HepG2 (cell line): ENCODE results near the gene PPM1F. TPM values are rescaled to one million over a fixed set of nuclear protein-coding genes. Genes with fewer than 3 reads are reported as not detected.

Experiments used
- ATAC-seq: fragments of 200-7000 bp; cut with Tn5 transposase; 3 replicates; pipeline ENCODE4 v1.9.1; 2020; ENCODE audit warnings: mild to moderate bottlenecking, moderate library complexity
- BruUV-seq: library from RNA; stranded (reverse); fragments of 400-500 nt; replicated peaks from 2 replicates; lab custom pipeline; 2021; lab: Mats Ljungman, UMichigan
- CTCF ChIA-PET: fragments of 300-600 bp; formaldehyde crosslinking; extraction: SDS; loops from one replicate; lab custom pipeline; 2021; ENCODE audit warnings: low total read pairs, inconsistent platforms, low intra/inter-chr PET ratio; lab: Yijun Ruan, JAX
- POLR2A ChIA-PET: fragments of 350-600 bp; sonication (Branson Sonifier 250); formaldehyde crosslinking; loops from one replicate; lab custom pipeline; 2020; ENCODE audit warnings: antibody characterized with exemption, inconsistent platforms; lab: Yijun Ruan, JAX
- DNase-seq: peaks from one replicate; pipeline ENCODE4 v3.0.0-alpha.2; 2015; ENCODE audit warnings: low spot score
- FAIRE-seq: peaks from 3 replicates; lab custom pipeline; 2011; peaks lifted over from hg19 to GRCh38; lab: Jason Lieb, UNC
- H2AFZ ChIP-seq: one replicate; pipeline ENCODE4 v1.6.1; 2011; ENCODE audit warnings: low read length, inconsistent platforms
- H3K27ac ChIP-seq: fragments of 300-600 bp; 3 replicates; pipeline ENCODE4 v1.8.0; 2011; ENCODE audit warnings: mixed run types, mild to moderate bottlenecking, mixed read lengths, low read length, inconsistent platforms; ENCODE audit not compliant: insufficient read depth; ENCODE audit errors: extremely low read length
- H3K27me3 ChIP-seq, 2 experiments: fragments of 200-600 bp in 1 of 2; 2 replicates in 1 of 2; 3 replicates in 1 of 2; pipeline versions ENCODE4 v1.6.0 to v1.8.0; 2011; ENCODE audit warnings: low read length in 2 of 2, mild to moderate bottlenecking in 2 of 2, moderate library complexity in 2 of 2, inconsistent platforms in 1 of 2; ENCODE audit not compliant: insufficient read depth in 2 of 2, control insufficient read depth in 1 of 2
- H3K36me3 ChIP-seq, 2 experiments: fragments of 200-600 bp in 1 of 2; replicated peaks in 1 of 2; 2 replicates in 1 of 2; 3 replicates in 1 of 2; pipeline versions ENCODE4 v1.5.1 to v1.8.0; 2011; ENCODE audit warnings: low read length in 2 of 2, inconsistent platforms in 1 of 2; ENCODE audit not compliant: insufficient read depth in 2 of 2, control insufficient read depth in 1 of 2
- H3K4me1 ChIP-seq: 2 replicates; pipeline ENCODE4 v1.5.1; 2012; ENCODE audit warnings: low read length, inconsistent platforms; ENCODE audit not compliant: insufficient read depth
- H3K4me2 ChIP-seq: 2 replicates; pipeline ENCODE4 v1.6.0; 2011; ENCODE audit warnings: low read depth, low read length, inconsistent platforms
- H3K4me3 ChIP-seq, 3 experiments: fragments of 200-600 bp in 1 of 3; sonication (generic), shearing (Covaris generic) in 1 of 3; replicated peaks in 1 of 3; 2 replicates each; pipeline ENCODE4 v1.5.1; 2011 to 2016; ENCODE audit warnings: low read length in 3 of 3, inconsistent platforms in 2 of 3, low read depth in 2 of 3, mild to moderate bottlenecking in 2 of 3, control low read depth in 1 of 3, mixed read lengths in 1 of 3; ENCODE audit not compliant: insufficient read depth in 1 of 3
- H3K79me2 ChIP-seq: one replicate; pipeline ENCODE4 v1.6.1; 2011; ENCODE audit warnings: low read length, inconsistent platforms; ENCODE audit not compliant: insufficient read depth
- H3K9ac ChIP-seq: 2 replicates; pipeline ENCODE4 v1.6.0; 2011; ENCODE audit warnings: mild to moderate bottlenecking, low read depth, low read length, inconsistent platforms; ENCODE audit not compliant: insufficient read depth
- H3K9me3 ChIP-seq: 2 replicates; pipeline ENCODE4 v1.5.1; 2012; ENCODE audit warnings: mild to moderate bottlenecking, low read length
- H4K20me1 ChIP-seq: 2 replicates; pipeline ENCODE4 v1.6.0; 2011; ENCODE audit warnings: inconsistent platforms, mild to moderate bottlenecking, low read length, moderate library complexity; ENCODE audit not compliant: insufficient read depth
- DRAP1 ChIP-seq: IDR thresholded peaks from 2 replicates; pipeline ENCODE4 v1.6.1; 2016; ENCODE audit warnings: missing genetic modification reagents, missing compliant biosample characterization
- EEA1 ChIP-seq: sonication (generic); formaldehyde crosslinking; IDR thresholded peaks from 2 replicates; pipeline ENCODE4 v1.5.1; 2020; ENCODE audit warnings: mild to moderate bottlenecking, missing genetic modification reagents, borderline replicate concordance
- FOXA3 ChIP-seq: IDR thresholded peaks from 2 replicates; pipeline ENCODE4 v1.6.1; 2016; ENCODE audit warnings: missing genetic modification reagents, missing compliant biosample characterization
- FUBP1 ChIP-seq: sonication (generic); formaldehyde crosslinking; IDR thresholded peaks from 2 replicates; pipeline ENCODE4 v1.5.1; 2020; ENCODE audit warnings: missing genetic modification reagents, mild to moderate bottlenecking, borderline replicate concordance
- KDM2A ChIP-seq: sonication (generic); formaldehyde crosslinking; IDR thresholded peaks from 2 replicates; pipeline ENCODE4 v1.4.0; 2020; ENCODE audit warnings: low read depth, missing genetic modification reagents, borderline replicate concordance
- KDM3A ChIP-seq: IDR thresholded peaks from 2 replicates; pipeline ENCODE4 v1.6.1; 2018; ENCODE audit warnings: low read depth, missing compliant biosample characterization
- KMT2A ChIP-seq: sonication (generic); formaldehyde crosslinking; IDR thresholded peaks from 2 replicates; pipeline ENCODE4 v1.4.0; 2020; ENCODE audit warnings: missing genetic modification reagents
- MAF1 ChIP-seq: sonication (generic); formaldehyde crosslinking; IDR thresholded peaks from 2 replicates; pipeline ENCODE4 v1.5.0; 2020; ENCODE audit warnings: missing genetic modification reagents, borderline replicate concordance
- PHF20 ChIP-seq: sonication (generic); formaldehyde crosslinking; IDR thresholded peaks from 2 replicates; pipeline ENCODE4 v1.5.0; 2020; ENCODE audit warnings: mild to moderate bottlenecking, missing genetic modification reagents
- RFX5 ChIP-seq: IDR thresholded peaks from 2 replicates; pipeline ENCODE4 v1.6.1; 2011; ENCODE audit warnings: low read depth, low read length, improper control_type of control experiment
- STAG1 ChIP-seq: sonication (generic); formaldehyde crosslinking; IDR thresholded peaks from 2 replicates; pipeline ENCODE4 v1.4.0; 2020; ENCODE audit warnings: missing genetic modification reagents
- TBX2 ChIP-seq: sonication (generic); formaldehyde crosslinking; IDR thresholded peaks from 2 replicates; pipeline ENCODE4 v1.5.0; 2020; ENCODE audit warnings: missing genetic modification reagents, mild to moderate bottlenecking, borderline replicate concordance
- TEF ChIP-seq: sonication (generic); formaldehyde crosslinking; IDR thresholded peaks from 2 replicates; pipeline ENCODE4 v1.5.0; 2020; ENCODE audit warnings: missing genetic modification reagents
- ZNF639 ChIP-seq: conservative IDR thresholded peaks from 2 replicates; pipeline ENCODE4 v1.6.1; 2018; ENCODE audit warnings: missing genetic modification reagents
- WGBS: methylation state at CpG from one replicate; pipeline ENCODE4 v1.1.6; 2017; ENCODE audit warnings: low lambda C conversion rate; 5-methylcytosine and 5-hydroxymethylcytosine counted together
- in situ Hi-C: cut with HindIII; loops from 2 replicates; pipeline ENCODE4 v1.10.0; 2017; ENCODE audit warnings: low pct_unique_long_range_greater_than_20kb; ENCODE audit not compliant: extremely low pct_ligation_motif_present
- intact Hi-C: fragments of 100-400 bp; cut with micrococcal nuclease; formaldehyde crosslinking; loops from one replicate; pipeline ENCODE4 v1.10.0; 2022; ENCODE audit not compliant: unreplicated experiment
- polyA plus RNA-seq, 8 experiments: library from polyadenylated mRNA; depleted of rRNA in 3 of 8; stranded (reverse) in 7 of 8; unstranded in 1 of 8; fragments of >200 nt; fragmentation: Illumina TruSeq in 4 of 8; extraction: Trizol in 4 of 8; gene quantifications; 2 replicates each; pipeline versions ENCODE4 v1.2.1 to v1.2.3, GENCODE V29; 2011 to 2016; ENCODE audit warnings: low read depth in 4 of 8, missing spikeins in 1 of 8, mixed read lengths in 1 of 8; ENCODE audit not compliant: insufficient read depth in 1 of 8
- total RNA-seq, 5 experiments: library from RNA; depleted of rRNA; stranded (reverse); fragments of >200 nt; fragmentation: Illumina TruSeq; extraction: Trizol; gene quantifications; 2 replicates each; pipeline ENCODE4 v1.2.3, GENCODE V29; 2016; ENCODE audit warnings: low read depth in 1 of 5
- TF ChIP-seq, protein P1 (sequence below): sonication (generic); formaldehyde crosslinking; IDR thresholded peaks from 2 replicates; pipeline ENCODE4 v1.4.0; 2020; ENCODE audit warnings: mild to moderate bottlenecking, missing genetic modification reagents, borderline replicate concordance
- TF ChIP-seq, protein P2 (sequence below): sonication (generic); formaldehyde crosslinking; IDR thresholded peaks from 2 replicates; pipeline ENCODE4 v1.4.0; 2020; ENCODE audit warnings: missing genetic modification reagents

PPM1F gene
- total and polyA plus RNA-seq, 2 of the 13 experiments (the other 11 are each of a cell fraction or from before 2014, with no cell fraction given), result 11.0 to 19.6 TPM

DNA sequence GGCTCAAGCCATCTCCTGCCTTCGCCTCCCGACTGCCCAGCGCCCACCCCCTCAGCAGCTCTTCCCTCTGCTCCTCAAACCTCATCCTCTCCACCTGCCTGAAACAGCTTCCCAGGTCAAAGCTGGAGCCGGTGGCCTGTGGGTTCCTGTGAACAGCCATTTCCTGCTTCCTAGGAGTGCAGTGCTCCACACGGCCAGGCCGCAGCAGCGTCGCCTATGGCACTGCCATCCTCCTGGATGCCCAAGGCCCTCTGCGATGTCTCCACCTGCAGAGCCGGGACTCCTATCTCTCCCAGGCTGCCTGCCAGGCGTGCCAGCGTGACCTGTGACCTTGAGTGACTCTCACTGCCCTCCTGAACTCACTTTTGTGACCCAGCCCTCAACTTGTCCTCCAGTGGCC lies 24.6 kb downstream of the PPM1F start (continued):
- TF ChIP-seq, protein P1, sequence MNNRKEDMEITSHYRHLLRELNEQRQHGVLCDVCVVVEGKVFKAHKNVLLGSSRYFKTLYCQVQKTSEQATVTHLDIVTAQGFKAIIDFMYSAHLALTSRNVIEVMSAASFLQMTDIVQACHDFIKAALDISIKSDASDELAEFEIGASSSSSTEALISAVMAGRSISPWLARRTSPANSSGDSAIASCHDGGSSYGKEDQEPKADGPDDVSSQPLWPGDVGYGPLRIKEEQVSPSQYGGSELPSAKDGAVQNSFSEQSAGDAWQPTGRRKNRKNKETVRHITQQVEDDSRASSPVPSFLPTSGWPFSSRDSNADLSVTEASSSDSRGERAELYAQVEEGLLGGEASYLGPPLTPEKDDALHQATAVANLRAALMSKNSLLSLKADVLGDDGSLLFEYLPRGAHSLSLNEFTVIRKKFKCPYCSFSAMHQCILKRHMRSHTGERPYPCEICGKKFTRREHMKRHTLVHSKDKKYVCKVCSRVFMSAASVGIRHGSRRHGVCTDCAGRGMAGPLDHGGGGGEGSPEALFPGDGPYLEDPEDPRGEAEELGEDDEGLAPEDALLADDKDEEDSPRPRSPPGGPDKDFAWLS, result no peak
- TF ChIP-seq ZNF639 (no peak), FUBP1 (CRISPR knock-in tag) (no peak), MAF1 (CRISPR knock-in tag) (no peak)
- TF ChIP-seq, all 625 proteins: peak for 0

DNA sequence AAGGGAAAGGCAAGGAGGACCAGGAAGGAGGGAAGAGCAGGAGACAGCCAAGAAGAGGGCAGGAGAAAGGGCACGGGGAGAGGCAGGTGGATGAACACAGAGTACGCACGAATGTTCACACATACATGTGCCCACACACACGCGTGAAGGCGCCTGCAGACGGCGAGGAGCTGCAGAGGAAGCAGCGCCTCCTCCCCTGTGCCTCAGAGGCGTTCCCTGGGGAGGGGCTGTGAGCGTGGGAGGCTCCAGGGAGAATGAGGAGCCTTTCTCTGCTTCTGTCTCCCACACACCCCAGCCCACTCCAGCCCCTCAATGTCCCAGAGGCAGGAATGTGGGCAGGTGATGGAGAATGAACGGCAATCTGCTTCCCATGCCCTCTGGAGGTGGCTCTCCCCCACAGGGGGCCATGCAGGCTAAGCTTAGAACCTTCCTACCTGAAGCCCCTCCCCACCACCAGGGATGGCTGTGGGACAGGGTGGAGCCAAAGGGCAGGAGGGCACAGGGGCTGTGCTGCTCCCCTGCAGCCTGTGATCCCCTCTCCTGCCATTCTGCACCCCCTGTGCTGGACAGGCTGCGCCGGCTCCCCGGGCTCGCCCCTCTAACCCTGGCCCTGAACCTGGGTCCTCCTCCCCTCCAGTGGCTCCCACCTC lies 25.3 kb downstream of the PPM1F start:
- Histone ChIP-seq H3K27ac (no peak overlapping the region), H3K79me2 (no peaks in the 10 kb centered on the region), H3K4me2 (no peak overlapping the region), H3K4me1 (no peaks in the 10 kb centered on the region), H4K20me1 (no peaks in the 10 kb centered on the region), H3K4me3 (no peak overlapping the region), H3K9ac (no peak overlapping the region), H3K27me3 (no peaks in the 10 kb centered on the region), H2AFZ (no peak overlapping the region), H3K9me3 (no peaks in the 10 kb centered on the region), H3K36me3 (peaks cover 7 to 35% of the 10 kb centered on the region in 2 experiments; a peak in 4 of 5 replicates)
- ATAC-seq, result no peak
- no peak for FAIRE-seq
- ChIA-PET CTCF (no interaction called here), POLR2A (no interaction called here)
- intact Hi-C loops, result no loop called here
- BruUV-seq, result no TSS peak
- in situ Hi-C loops, result no loop called here
- WGBS, result 97% methylated on average over 10 of the region's 16 CpGs
- DNase-seq, result no peak
- no peak for TF ChIP-seq KMT2A (CRISPR knock-in tag)
- no peak for TF ChIP-seq FOXA3
- TF ChIP-seq PHF20 (CRISPR knock-in tag), result no peak
- no peak for TF ChIP-seq TBX2 (CRISPR knock-in tag)
- TF ChIP-seq RFX5, result no peak
- no peak for TF ChIP-seq TEF (CRISPR knock-in tag)
- TF ChIP-seq, protein P2, sequence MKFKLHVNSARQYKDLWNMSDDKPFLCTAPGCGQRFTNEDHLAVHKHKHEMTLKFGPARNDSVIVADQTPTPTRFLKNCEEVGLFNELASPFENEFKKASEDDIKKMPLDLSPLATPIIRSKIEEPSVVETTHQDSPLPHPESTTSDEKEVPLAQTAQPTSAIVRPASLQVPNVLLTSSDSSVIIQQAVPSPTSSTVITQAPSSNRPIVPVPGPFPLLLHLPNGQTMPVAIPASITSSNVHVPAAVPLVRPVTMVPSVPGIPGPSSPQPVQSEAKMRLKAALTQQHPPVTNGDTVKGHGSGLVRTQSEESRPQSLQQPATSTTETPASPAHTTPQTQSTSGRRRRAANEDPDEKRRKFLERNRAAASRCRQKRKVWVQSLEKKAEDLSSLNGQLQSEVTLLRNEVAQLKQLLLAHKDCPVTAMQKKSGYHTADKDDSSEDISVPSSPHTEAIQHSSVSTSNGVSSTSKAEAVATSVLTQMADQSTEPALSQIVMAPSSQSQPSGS, result no peak
- TF ChIP-seq KDM2A (CRISPR knock-in tag), result no peak
- no peak for TF ChIP-seq STAG1 (CRISPR knock-in tag)
- TF ChIP-seq KDM3A, result no peak
- TF ChIP-seq DRAP1 (CRISPR knock-in tag), result no peak
- no peak for TF ChIP-seq EEA1 (CRISPR knock-in tag)
